PC-9 (cell line): ENCODE data around the gene CLTB. TPM values are rescaled to one million over a fixed set of nuclear protein-coding genes. Genes with fewer than 3 reads are reported as not detected.

Experiments
- BruUV-seq: library from RNA; stranded (reverse); fragments of 400-500 nt; replicated peaks from 2 replicates; lab custom pipeline; 2021; lab: Mats Ljungman, UMichigan
- CTCF ChIA-PET: fragments of 300-600 bp; sonication (Branson Sonifier 250); formaldehyde crosslinking; loops from one replicate; lab custom pipeline; 2022; ENCODE audit warnings: antibody characterized with exemption; lab: Charles Lee
- POLR2A ChIA-PET: fragments of 300-600 bp; sonication (Branson Sonifier 250); formaldehyde crosslinking; loops from one replicate; lab custom pipeline; 2022; ENCODE audit warnings: antibody characterized with exemption; ENCODE audit not compliant: unreplicated experiment; lab: Charles Lee
- DNase-seq, 2 experiments: peaks; one replicate each; pipeline versions ENCODE4 v3.0.0 to v3.0.0-alpha.2; 2015 to 2022; ENCODE audit warnings: mixed read lengths in 1 of 2
- H2AFZ ChIP-seq: fragments of 200-600 bp; sonication (generic); 2 replicates; pipeline ENCODE4 v1.8.1; 2017; ENCODE audit warnings: antibody characterized with exemption
- H3F3A ChIP-seq: fragments of 200-600 bp; sonication (generic); 2 replicates; pipeline ENCODE4 v1.8.1; 2017; ENCODE audit warnings: antibody characterized with exemption, mild to moderate bottlenecking, low read depth; ENCODE audit not compliant: insufficient read depth
- H3K27ac ChIP-seq: fragments of 200-600 bp; sonication (generic); 2 replicates; pipeline ENCODE4 v1.6.1; 2016; ENCODE audit warnings: mixed run types
- H3K27me3 ChIP-seq: fragments of 200-600 bp; sonication (generic); 2 replicates; pipeline ENCODE4 v1.6.1; 2016; ENCODE audit warnings: low read depth, mixed run types; ENCODE audit not compliant: insufficient read depth
- H3K36me3 ChIP-seq: fragments of 200-600 bp; sonication (generic); 2 replicates; pipeline ENCODE4 v1.6.1; 2016; ENCODE audit warnings: low read depth, mixed run types
- H3K4me1 ChIP-seq: fragments of 200-600 bp; sonication (generic); replicated peaks from 2 replicates; pipeline ENCODE4 v1.6.1; 2016; ENCODE audit warnings: mixed run types; ENCODE audit not compliant: insufficient read depth
- H3K4me2 ChIP-seq: fragments of 200-600 bp; sonication (generic); 2 replicates; pipeline ENCODE4 v1.6.1; 2017; ENCODE audit warnings: mixed run types
- H3K4me3 ChIP-seq: fragments of 200-600 bp; sonication (generic); 2 replicates; pipeline ENCODE4 v1.6.1; 2016; ENCODE audit warnings: mixed run types
- H3K79me2 ChIP-seq: fragments of 200-600 bp; sonication (generic); 2 replicates; pipeline ENCODE4 v1.6.1; 2017; ENCODE audit warnings: low read depth, mixed run types
- H3K9me2 ChIP-seq: fragments of 200-600 bp; sonication (generic); 2 replicates; pipeline ENCODE4 v1.8.1; 2017; ENCODE audit warnings: mild to moderate bottlenecking; ENCODE audit not compliant: insufficient read depth
- H3K9me3 ChIP-seq: fragments of 200-600 bp; sonication (generic); 2 replicates; pipeline ENCODE4 v1.8.1; 2016; ENCODE audit warnings: low read depth; ENCODE audit not compliant: insufficient read depth
- H4K20me1 ChIP-seq: fragments of 200-600 bp; sonication (generic); 2 replicates; pipeline ENCODE4 v1.8.1; 2017; ENCODE audit not compliant: insufficient read depth
- CTCF ChIP-seq: fragments of 200-600 bp; sonication (generic); conservative IDR thresholded peaks from 2 replicates; pipeline ENCODE4 v1.6.1; 2017; ENCODE audit warnings: mixed run types, antibody characterized with exemption, mild to moderate bottlenecking, moderate library complexity
- EZH2 ChIP-seq: fragments of 200-600 bp; sonication (generic); IDR thresholded peaks from 2 replicates; pipeline ENCODE4 v1.8.0; 2017; ENCODE audit warnings: antibody characterized with exemption, low read depth
- intact Hi-C: fragments of 100-400 bp; cut with micrococcal nuclease; formaldehyde crosslinking; loops from one replicate; pipeline ENCODE4 v1.10.0; 2022; ENCODE audit not compliant: unreplicated experiment
- total RNA-seq: library from RNA; stranded (reverse); gene quantifications from 2 replicates; pipeline ENCODE4 v1.2.3, GENCODE V29; 2021

CLTB gene
- total RNA-seq, 1 experiment from 2014 or later = 123 TPM

GRCh38 chr5:176355400-176356178, 60.8 kb downstream of the CLTB start:
- H3K9me3 ChIP-seq = no peaks in the 10 kb centered on the region
- no peaks in the 10 kb centered on the region for H3K27me3 ChIP-seq
- intact Hi-C loops = no loop called here
- peaks cover 34% of the 10 kb centered on the region for H4K20me1 ChIP-seq
- H3K36me3 ChIP-seq = peaks cover 14% of the 10 kb centered on the region; the same call in 1 of the 2 replicates
- H2AFZ ChIP-seq = no peak overlapping the region
- no peak for DNase-seq
- H3K4me2 ChIP-seq = no peak overlapping the region
- no TSS peak for BruUV-seq
- H3K27ac ChIP-seq = no peak overlapping the region
- TF ChIP-seq EZH2 = no peak
- TF ChIP-seq CTCF = no peak
- no peaks in the 10 kb centered on the region; the same call in 1 of the 2 replicates for H3F3A ChIP-seq
- H3K79me2 ChIP-seq = peaks cover 35% of the 10 kb centered on the region
- CTCF ChIA-PET = no interaction called here
- POLR2A ChIA-PET = interaction anchor here (0.6 kb wide), 1 partner anchor 33 kb away, joined by 6 read pairs; the partner anchor contains the start of gene NOP16
- no peak overlapping the region for H3K4me3 ChIP-seq
- peaks cover 5% of the 10 kb centered on the region; the same call in 1 of the 2 replicates for H3K4me1 ChIP-seq
- no peaks in the 10 kb centered on the region for H3K9me2 ChIP-seq

GRCh38 chr5:176353533-176353932, 62.8 kb downstream of the CLTB start:
- H4K20me1 ChIP-seq = peaks cover 34% of the 10 kb centered on the region
- no peak overlapping the region for H3K27ac ChIP-seq
- no peaks in the 10 kb centered on the region for H3K9me3 ChIP-seq
- intact Hi-C loops = no loop called here
- H3K27me3 ChIP-seq = no peaks in the 10 kb centered on the region
- H3K36me3 ChIP-seq = peaks cover 10% of the 10 kb centered on the region; the same call in 1 of the 2 replicates
- H3K4me2 ChIP-seq = no peak overlapping the region
- H3F3A ChIP-seq = no peaks in the 10 kb centered on the region; the same call in 1 of the 2 replicates
- no peak for DNase-seq
- POLR2A ChIA-PET = no interaction called here
- no peaks in the 10 kb centered on the region for H3K4me1 ChIP-seq
- H3K4me3 ChIP-seq = no peak overlapping the region
- peaks cover 19% of the 10 kb centered on the region for H3K79me2 ChIP-seq
- H2AFZ ChIP-seq = no peak overlapping the region
- TF ChIP-seq EZH2 (no peak), CTCF (no peak)
- no peaks in the 10 kb centered on the region for H3K9me2 ChIP-seq
- no TSS peak for BruUV-seq
- CTCF ChIA-PET = no interaction called here

- H3K36me3 ChIP-seq = peaks cover 10% of the 10 kb centered on the region; the same call in 1 of the 2 replicates
- H3K27me3 ChIP-seq = no peaks in the 10 kb centered on the region
- no peak overlapping the region for H3K4me3 ChIP-seq
- H3K9me2 ChIP-seq = no peaks in the 10 kb centered on the region
- no peak overlapping the region for H2AFZ ChIP-seq
- no peaks in the 10 kb centered on the region for H3K4me1 ChIP-seq
- POLR2A ChIA-PET = interaction anchor here (0.6 to 0.7 kb wide), 2 partner anchors 42 to 256 kb away, joined by 3 to 19 read pairs; no protein-coding TSS in a partner anchor
- intact Hi-C loops = no loop called here
- H3F3A ChIP-seq = no peaks in the 10 kb centered on the region; the same call in 1 of the 2 replicates
- BruUV-seq = no TSS peak
- peak overlapping the region; percentile 11; the same call in 1 of the 2 replicates for H3K27ac ChIP-seq
- DNase-seq = peak in 1 of 2 experiments; percentile 64
- H3K4me2 ChIP-seq = no peak overlapping the region
- TF ChIP-seq EZH2 (no peak), CTCF (no peak)
- peaks cover 11% of the 10 kb centered on the region; the same call in 1 of the 2 replicates for H3K79me2 ChIP-seq
- H4K20me1 ChIP-seq = peaks cover 26% of the 10 kb centered on the region
- CTCF ChIA-PET = no interaction called here
- no peaks in the 10 kb centered on the region for H3K9me3 ChIP-seq
Observed at GRCh38 chr5:176352116-176352878, 64.0 kb downstream of the CLTB start.
